Activated CD8-positive, alpha-beta memory T cell treated with anti-CD3 and anti-CD28 coated beads, Interleukin-2, amount 10 ng/mL, durations not matched to agents 7 days and 5 days (primary cell): ENCODE data around the gene HERC4. TPM values are rescaled to one million over a fixed set of nuclear protein-coding genes. Genes with fewer than 3 reads are reported as not detected.

ENCODE experiments used
- ATAC-seq: fragments of 150-1000 bp; cut with Tn5 transposase; one replicate; pipeline ENCODE4 v1.10.0; 2021; ENCODE audit warnings: moderate library complexity
- CTCF ChIA-PET: fragments of 350-600 bp; sonication (Branson Sonifier 250); formaldehyde crosslinking; loops from one replicate; lab custom pipeline; 2021; ENCODE audit warnings: antibody characterized with exemption; lab: Charles Lee
- DNase-seq: peaks from one replicate; pipeline ENCODE4 v3.0.0-alpha.2; 2020
- H3K27ac Mint-ChIP-seq: one replicate; pipeline ENCODE4 v1.8.0; 2021; ENCODE audit warnings: mild to moderate bottlenecking, mixed read lengths
- H3K27me3 Mint-ChIP-seq: one replicate; pipeline ENCODE4 v1.8.0; 2021; ENCODE audit warnings: mixed read lengths
- H3K36me3 Mint-ChIP-seq: one replicate; pipeline ENCODE4 v1.8.0; 2021; ENCODE audit warnings: mild to moderate bottlenecking, mixed read lengths
- H3K4me1 Mint-ChIP-seq: one replicate; pipeline ENCODE4 v1.8.0; 2021; ENCODE audit warnings: mixed read lengths
- H3K4me3 Mint-ChIP-seq: one replicate; pipeline ENCODE4 v1.8.0; 2021; ENCODE audit warnings: mild to moderate bottlenecking, moderate library complexity, mixed read lengths
- H3K9me3 Mint-ChIP-seq: one replicate; pipeline ENCODE4 v1.8.0; 2022; ENCODE audit warnings: low read depth, mixed read lengths
- total RNA-seq, 2 experiments: library from RNA; stranded (reverse); gene quantifications; one replicate each; pipeline ENCODE4 v1.2.3, GENCODE V29; 2021

The HERC4 gene
- total RNA-seq: 10 to 100 TPM; 56.5 to 59.1 TPM

- ATAC-seq (peak; percentile 87), DNase-seq (peak; percentile 92)
- Mint-ChIP-seq H3K27me3 (no peaks in the 10 kb centered on the region), H3K9me3 (no peaks in the 10 kb centered on the region), H3K4me3 (peak within 1 kb of the TSS; percentile 98), H3K4me1 (peaks cover 48% of the 10 kb centered on the region), H3K27ac (peak within 1 kb of the TSS; percentile 92), H3K36me3 (peaks cover 21% of the 10 kb centered on the region)
- CTCF ChIA-PET: interaction anchor here (1.5 kb wide), 1 partner anchor 286 kb away, joined by 4 read pairs; no protein-coding TSS in a partner anchor
These were observed at the start of gene HERC4 for GRCh38 chr10:68074775-68075549. Gene HERC4, minus strand, starts transcription at chr10:68075283. Its CDS starts 2,175 bp downstream, at chr10:68073108.

GRCh38 chr10:68124718-68125117, 49.6 kb upstream of the HERC4 start:
- H3K27ac Mint-ChIP-seq: no peak overlapping the region
- H3K4me1 Mint-ChIP-seq: no peaks in the 10 kb centered on the region
- H3K9me3 Mint-ChIP-seq: no peaks in the 10 kb centered on the region
- ATAC-seq: no peak
- DNase-seq: no peak
- peaks cover 8% of the 10 kb centered on the region for H3K27me3 Mint-ChIP-seq
- no peak overlapping the region for H3K4me3 Mint-ChIP-seq
- no peaks in the 10 kb centered on the region for H3K36me3 Mint-ChIP-seq
- CTCF ChIA-PET: interaction anchor here (0.6 kb wide), 1 partner anchor 238 kb away, joined by 3 read pairs; no protein-coding TSS in a partner anchor

DNA sequence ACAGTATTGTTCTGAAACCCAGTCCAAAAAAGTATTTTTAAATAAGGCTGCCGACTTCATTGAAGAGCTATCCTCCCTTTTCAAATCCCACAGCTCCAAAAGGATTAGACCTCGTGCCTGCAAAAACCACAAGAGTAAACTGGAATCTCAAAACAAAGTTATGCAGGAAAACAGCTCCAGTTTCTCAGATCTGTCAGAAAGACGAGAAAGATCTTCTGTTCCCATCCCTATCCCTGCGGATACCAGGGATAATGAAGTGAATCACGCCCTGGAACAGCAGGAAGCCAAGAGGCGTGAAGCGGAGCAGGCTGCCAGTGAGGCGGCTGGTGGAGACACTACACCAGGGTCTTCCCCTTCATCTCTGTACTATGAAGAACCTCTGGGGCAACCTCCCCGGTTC, 46.8 kb upstream of the HERC4 start:
- ATAC-seq (no peak), DNase-seq (no peak)
- no peaks in the 10 kb centered on the region for H3K4me1 Mint-ChIP-seq
- no peaks in the 10 kb centered on the region for H3K36me3 Mint-ChIP-seq
- H3K9me3 Mint-ChIP-seq: no peaks in the 10 kb centered on the region
- H3K27ac Mint-ChIP-seq: no peak overlapping the region
- H3K27me3 Mint-ChIP-seq: peaks cover 9% of the 10 kb centered on the region
- CTCF ChIA-PET: interaction anchor here (0.6 to 1.0 kb wide), 2 partner anchors 30 to 511 kb away, joined by 3 read pairs; no protein-coding TSS in a partner anchor
- H3K4me3 Mint-ChIP-seq: no peak overlapping the region

DNA sequence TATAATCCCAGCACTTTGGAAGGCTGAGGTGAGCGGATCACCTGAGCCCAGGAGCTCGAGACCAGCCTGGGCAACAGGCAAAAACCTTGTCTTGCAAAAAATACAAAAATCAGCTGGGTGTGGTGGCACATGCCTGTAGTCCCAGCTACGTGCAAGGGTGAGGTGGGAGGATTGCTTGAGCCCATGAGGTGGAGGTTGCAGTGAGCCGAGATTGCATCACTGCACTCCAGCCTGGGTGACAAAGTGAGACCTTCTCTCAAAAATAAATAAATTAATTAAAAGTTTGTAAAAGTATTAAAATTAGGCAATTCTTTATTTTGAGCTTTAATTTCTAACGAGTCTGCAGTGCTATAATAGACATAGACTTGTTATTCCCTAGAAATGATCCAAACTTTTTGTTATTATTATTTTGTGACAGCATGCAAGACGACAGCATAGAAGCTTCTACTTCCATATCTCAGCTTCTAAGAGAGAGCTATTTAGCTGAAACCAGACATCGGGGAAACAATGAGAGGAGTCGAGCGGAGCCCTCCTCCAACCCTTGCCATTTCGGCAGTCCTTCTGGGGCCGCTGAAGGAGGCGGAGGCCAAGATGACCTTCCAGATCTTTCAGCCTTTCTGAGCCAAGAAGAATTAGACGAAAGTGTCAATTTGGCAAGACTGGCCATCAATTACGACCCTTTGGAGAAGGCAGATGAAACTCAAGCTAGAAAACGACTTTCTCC, 46.1 kb upstream of the HERC4 start:
- Mint-ChIP-seq H3K36me3 (no peaks in the 10 kb centered on the region), H3K4me3 (no peak overlapping the region), H3K4me1 (no peaks in the 10 kb centered on the region), H3K9me3 (no peaks in the 10 kb centered on the region), H3K27ac (no peak overlapping the region), H3K27me3 (peaks cover 6% of the 10 kb centered on the region)
- ATAC-seq (no peak), DNase-seq (no peak)
- CTCF ChIA-PET: interaction anchor here (1.0 kb wide), 1 partner anchor 29 kb away, joined by 3 read pairs; no protein-coding TSS in a partner anchor

DNA sequence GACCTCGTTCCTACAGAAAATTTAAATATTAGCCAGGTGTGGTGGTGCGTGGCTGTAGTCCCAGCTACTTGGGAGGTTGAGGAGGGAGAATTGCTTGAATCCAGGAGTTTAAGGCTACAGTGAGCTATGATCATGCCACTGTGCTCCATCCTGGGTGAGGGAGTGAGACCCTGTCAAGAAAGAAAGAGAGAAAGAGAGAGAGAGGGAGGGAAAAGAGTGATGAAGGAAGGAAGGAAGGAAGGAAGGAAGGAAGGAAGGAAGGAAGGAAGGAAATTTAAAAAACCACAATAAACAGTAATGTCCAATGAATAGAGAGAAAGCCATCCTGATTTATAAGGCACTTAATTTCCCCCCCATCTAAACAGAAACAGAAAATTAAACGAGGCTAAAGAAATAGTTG, 43.6 kb upstream of the HERC4 start:
- CTCF ChIA-PET: no interaction called here
- Mint-ChIP-seq H3K9me3 (no peaks in the 10 kb centered on the region), H3K4me1 (no peaks in the 10 kb centered on the region), H3K27ac (no peak overlapping the region), H3K4me3 (no peak overlapping the region), H3K36me3 (no peaks in the 10 kb centered on the region), H3K27me3 (peaks cover 11% of the 10 kb centered on the region)
- ATAC-seq (no peak), DNase-seq (no peak)

DNA sequence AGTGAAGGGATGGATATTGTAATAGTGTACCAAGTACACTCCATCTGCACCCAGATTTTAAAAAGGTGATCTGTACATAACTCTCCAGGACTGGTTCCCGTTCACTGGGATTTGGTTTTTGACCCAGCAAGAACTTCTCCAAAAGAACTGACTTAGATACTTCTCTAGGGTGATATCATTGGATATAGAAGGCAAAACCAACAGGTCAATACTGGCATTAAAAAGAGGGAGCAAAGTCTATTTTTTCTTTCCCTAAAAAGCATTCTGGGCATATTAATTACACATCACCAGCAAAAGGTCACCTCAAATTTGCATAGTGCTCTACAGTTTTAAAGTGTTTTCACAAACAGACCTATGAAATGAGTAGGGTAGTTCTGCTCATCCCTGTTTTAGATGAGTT, 37.8 kb upstream of the HERC4 start:
- Mint-ChIP-seq H3K36me3 (no peaks in the 10 kb centered on the region), H3K27ac (no peak overlapping the region), H3K4me1 (no peaks in the 10 kb centered on the region), H3K27me3 (peaks cover 5% of the 10 kb centered on the region), H3K9me3 (no peaks in the 10 kb centered on the region), H3K4me3 (no peak overlapping the region)
- no peak for DNase-seq
- no peak for ATAC-seq
- CTCF ChIA-PET: interaction anchor here (1.0 kb wide), 1 partner anchor 16 kb away, joined by 3 read pairs; no protein-coding TSS in a partner anchor

GRCh38 chr10:68111584-68111983, 36.5 kb upstream of the HERC4 start:
- no peaks in the 10 kb centered on the region for H3K36me3 Mint-ChIP-seq
- ATAC-seq (no peak), DNase-seq (no peak)
- H3K9me3 Mint-ChIP-seq: no peaks in the 10 kb centered on the region
- no peak overlapping the region for H3K27ac Mint-ChIP-seq
- no peaks in the 10 kb centered on the region for H3K4me1 Mint-ChIP-seq
- peaks cover 12% of the 10 kb centered on the region for H3K27me3 Mint-ChIP-seq
- CTCF ChIA-PET: no interaction called here
- no peak overlapping the region for H3K4me3 Mint-ChIP-seq

GRCh38 chr10:68110027-68110426, 34.9 kb upstream of the HERC4 start:
- DNase-seq (no peak), ATAC-seq (no peak)
- no peaks in the 10 kb centered on the region for H3K4me1 Mint-ChIP-seq
- no peak overlapping the region for H3K4me3 Mint-ChIP-seq
- CTCF ChIA-PET: interaction anchor here (1.2 kb wide), 1 partner anchor 104 kb away, joined by 3 read pairs; no protein-coding TSS in a partner anchor
- H3K27me3 Mint-ChIP-seq: peaks cover 11% of the 10 kb centered on the region
- H3K9me3 Mint-ChIP-seq: no peaks in the 10 kb centered on the region
- no peak overlapping the region for H3K27ac Mint-ChIP-seq
- no peaks in the 10 kb centered on the region for H3K36me3 Mint-ChIP-seq

DNA sequence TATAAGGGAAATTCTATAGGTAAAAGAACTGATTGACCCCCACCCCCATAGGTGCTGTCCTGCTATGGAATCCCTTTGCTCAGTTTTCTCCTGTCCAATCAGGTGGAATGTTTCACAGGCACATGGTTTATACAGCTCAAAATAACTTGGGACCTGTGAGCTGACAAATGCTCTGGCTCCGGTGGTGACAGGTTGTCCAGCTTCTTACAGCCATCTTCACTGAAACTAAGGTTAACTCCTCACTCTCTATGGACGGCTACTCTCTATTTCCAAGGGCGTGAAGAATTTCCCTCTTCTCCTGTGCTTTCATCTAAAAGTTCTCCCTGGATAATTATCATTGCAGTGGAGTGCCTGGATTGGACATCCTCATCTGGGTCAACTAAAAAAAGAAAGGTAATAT, 34.2 kb upstream of the HERC4 start, which contains the start of gene MYPN:
Gene MYPN, plus strand, starts transcription at position 158 of the 400 bp plus-strand sequence. CDS start 11,951 bp downstream, outside the sequence.
- CTCF ChIA-PET: interaction anchor here (1.2 kb wide), 1 partner anchor 104 kb away, joined by 3 read pairs; no protein-coding TSS in a partner anchor
- Mint-ChIP-seq H3K27me3 (peaks cover 11% of the 10 kb centered on the region), H3K36me3 (no peaks in the 10 kb centered on the region), H3K9me3 (no peaks in the 10 kb centered on the region), H3K4me1 (no peaks in the 10 kb centered on the region), H3K4me3 (no peak within 1 kb of the TSS), H3K27ac (no peak within 1 kb of the TSS)
- ATAC-seq (no peak), DNase-seq (no peak)

DNA sequence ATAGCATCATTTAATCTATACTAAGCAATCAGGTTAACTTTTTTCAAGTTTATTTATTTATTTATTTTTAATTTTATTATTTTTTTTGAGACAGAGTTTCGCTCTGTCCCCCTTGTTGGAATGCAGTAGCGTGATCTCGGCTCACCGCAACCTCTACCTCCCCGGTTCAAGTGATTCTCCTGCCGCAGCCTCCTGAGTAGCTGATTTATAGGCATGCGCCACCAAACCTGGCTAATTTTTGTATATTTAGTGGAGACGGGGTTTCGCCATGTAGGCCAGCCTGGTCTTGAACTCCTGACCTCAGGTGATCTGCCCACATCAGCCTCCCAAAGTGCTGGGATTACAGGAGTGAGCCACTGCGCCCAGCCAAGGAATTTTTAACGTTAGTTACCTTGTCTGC, 33.6 kb upstream of the HERC4 start:
- no peak overlapping the region for H3K4me3 Mint-ChIP-seq
- no peaks in the 10 kb centered on the region for H3K4me1 Mint-ChIP-seq
- H3K27ac Mint-ChIP-seq: no peak overlapping the region
- DNase-seq (no peak), ATAC-seq (no peak)
- no peaks in the 10 kb centered on the region for H3K36me3 Mint-ChIP-seq
- H3K9me3 Mint-ChIP-seq: no peaks in the 10 kb centered on the region
- H3K27me3 Mint-ChIP-seq: peaks cover 11% of the 10 kb centered on the region
- CTCF ChIA-PET: no interaction called here

- H3K4me3 Mint-ChIP-seq: no peak overlapping the region
- no peaks in the 10 kb centered on the region for H3K36me3 Mint-ChIP-seq
- H3K4me1 Mint-ChIP-seq: no peaks in the 10 kb centered on the region
- ATAC-seq (no peak), DNase-seq (no peak)
- no peak overlapping the region for H3K27ac Mint-ChIP-seq
- peaks cover 13% of the 10 kb centered on the region for H3K27me3 Mint-ChIP-seq
- CTCF ChIA-PET: no interaction called here
- no peaks in the 10 kb centered on the region for H3K9me3 Mint-ChIP-seq
These were observed 33.0 kb upstream of the HERC4 start for GRCh38 chr10:68108051-68108450.

- no peak for ATAC-seq
- Mint-ChIP-seq H3K27me3 (peaks cover 13% of the 10 kb centered on the region), H3K4me1 (no peaks in the 10 kb centered on the region), H3K4me3 (no peak overlapping the region), H3K27ac (no peak overlapping the region), H3K9me3 (no peaks in the 10 kb centered on the region), H3K36me3 (no peaks in the 10 kb centered on the region)
- CTCF ChIA-PET: no interaction called here
- DNase-seq: no peak
These were observed 32.6 kb upstream of the HERC4 start for GRCh38 chr10:68107651-68108050.

- Mint-ChIP-seq H3K27ac (no peak overlapping the region), H3K4me1 (no peaks in the 10 kb centered on the region), H3K27me3 (peaks cover 13% of the 10 kb centered on the region), H3K9me3 (no peaks in the 10 kb centered on the region), H3K4me3 (no peak overlapping the region), H3K36me3 (no peaks in the 10 kb centered on the region)
- CTCF ChIA-PET: no interaction called here
- DNase-seq (no peak), ATAC-seq (no peak)
These were observed 31.6 kb upstream of the HERC4 start for GRCh38 chr10:68106656-68107055.
